NB4 (cell line): ENCODE results near the gene CYBA.

Experiments
- DNase-seq: peaks from one replicate; pipeline ENCODE4 v3.0.0; 2010; ENCODE audit warnings: low read depth
- H3K4me3 ChIP-seq: one replicate; pipeline ENCODE4 v1.5.1; 2011; ENCODE audit warnings: mild to moderate bottlenecking, low read depth, low read length, moderate library complexity
- CTCF ChIP-seq: IDR thresholded peaks from one replicate; pipeline ENCODE4 v1.5.1; 2012; ENCODE audit warnings: low read depth, low read length
- MAX ChIP-seq: IDR thresholded peaks from 2 replicates; pipeline ENCODE4 v1.6.1; 2011; ENCODE audit warnings: low read depth, low read length
- MYC ChIP-seq: IDR thresholded peaks from 2 replicates; pipeline ENCODE4 v1.6.1; 2011; ENCODE audit warnings: low read depth, low read length
- POLR2A ChIP-seq: IDR thresholded peaks from 2 replicates; pipeline ENCODE4 v1.6.1; 2011; ENCODE audit warnings: mild to moderate bottlenecking; ENCODE audit not compliant: insufficient read length; ENCODE audit errors: extremely low read depth

The CYBA gene

GRCh38 chr16:88667461-88667860 is 16.6 kb upstream of the CYBA start:
- no peak for DNase-seq

GRCh38 chr16:88665570-88665969 is 14.7 kb upstream of the CYBA start:
- TF ChIP-seq POLR2A (no peak), MAX (no peak), CTCF (no peak), MYC (no peak)
- H3K4me3 ChIP-seq, result no peak overlapping the region
- no peak for DNase-seq

More at GRCh38 chr16:88667461-88667860, 16.6 kb upstream of the CYBA start:
- TF ChIP-seq POLR2A (no peak), MAX (no peak), MYC (no peak), CTCF (no peak)
- H3K4me3 ChIP-seq, result no peak overlapping the region

- TF ChIP-seq CTCF (no peak), MAX (no peak), MYC (no peak), POLR2A (no peak)
- H3K4me3 ChIP-seq, result no peak overlapping the region
- DNase-seq, result no peak
Observed at GRCh38 chr16:88665148-88665547, 14.3 kb upstream of the CYBA start.

GRCh38 chr16:88662843-88663606 is 12.2 kb upstream of the CYBA start, which contains the start of gene MVD:
Gene MVD (minus strand): TSS chr16:88663091. CDS start chr16:88663080, 11 bp downstream.
- H3K4me3 ChIP-seq, result peak within 1 kb of the TSS; percentile 76
- TF ChIP-seq MAX, result peak; percentile 54
- peak; percentile 80 for TF ChIP-seq POLR2A
- TF ChIP-seq CTCF, result no peak
- TF ChIP-seq MYC, result peak; percentile 44; the same call in 1 of the 2 replicates
- peak; percentile 99 for DNase-seq

- no peak for TF ChIP-seq CTCF
- no peak for TF ChIP-seq POLR2A
- TF ChIP-seq MYC, result no peak
- no peak for TF ChIP-seq MAX
- DNase-seq, result peak; percentile 39
- peak overlapping the region; percentile 76 for H3K4me3 ChIP-seq
Observed at GRCh38 chr16:88662222-88662842, 11.5 kb upstream of the CYBA start.
